ENCODE results near the gene MRAS.

DNA sequence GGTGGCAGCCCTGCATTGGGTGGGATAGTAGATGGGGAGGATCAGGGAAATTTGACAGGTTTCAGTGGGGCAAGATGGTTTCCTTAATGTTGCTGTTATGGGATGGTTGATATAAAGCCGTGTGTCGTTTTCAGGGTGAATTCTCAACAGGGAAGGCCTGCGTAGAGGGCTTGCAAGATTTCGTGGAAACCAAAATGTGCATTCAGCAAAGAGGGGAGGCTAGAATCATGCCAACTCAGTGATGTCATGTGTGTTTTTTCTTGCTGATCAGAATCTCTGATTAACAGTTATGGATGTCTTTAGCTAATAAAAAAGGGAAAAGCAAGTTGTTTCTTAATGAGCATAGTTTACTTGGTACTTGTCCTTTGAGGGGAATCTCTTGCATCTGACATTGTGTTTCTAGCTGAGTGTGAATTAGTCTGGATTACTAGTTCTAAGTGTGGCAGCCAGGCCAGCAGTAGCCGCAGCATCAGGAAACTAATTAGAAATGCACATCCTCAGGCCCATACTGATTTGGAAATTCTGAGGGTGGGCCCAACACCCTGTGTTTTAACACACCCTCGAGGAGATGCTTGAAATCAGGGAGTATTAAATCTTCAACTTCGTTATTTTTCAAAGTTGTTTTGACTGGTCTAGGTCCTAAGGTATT, 24.8 kb downstream of the MRAS start:
- TF ChIP-seq, protein P1, sequence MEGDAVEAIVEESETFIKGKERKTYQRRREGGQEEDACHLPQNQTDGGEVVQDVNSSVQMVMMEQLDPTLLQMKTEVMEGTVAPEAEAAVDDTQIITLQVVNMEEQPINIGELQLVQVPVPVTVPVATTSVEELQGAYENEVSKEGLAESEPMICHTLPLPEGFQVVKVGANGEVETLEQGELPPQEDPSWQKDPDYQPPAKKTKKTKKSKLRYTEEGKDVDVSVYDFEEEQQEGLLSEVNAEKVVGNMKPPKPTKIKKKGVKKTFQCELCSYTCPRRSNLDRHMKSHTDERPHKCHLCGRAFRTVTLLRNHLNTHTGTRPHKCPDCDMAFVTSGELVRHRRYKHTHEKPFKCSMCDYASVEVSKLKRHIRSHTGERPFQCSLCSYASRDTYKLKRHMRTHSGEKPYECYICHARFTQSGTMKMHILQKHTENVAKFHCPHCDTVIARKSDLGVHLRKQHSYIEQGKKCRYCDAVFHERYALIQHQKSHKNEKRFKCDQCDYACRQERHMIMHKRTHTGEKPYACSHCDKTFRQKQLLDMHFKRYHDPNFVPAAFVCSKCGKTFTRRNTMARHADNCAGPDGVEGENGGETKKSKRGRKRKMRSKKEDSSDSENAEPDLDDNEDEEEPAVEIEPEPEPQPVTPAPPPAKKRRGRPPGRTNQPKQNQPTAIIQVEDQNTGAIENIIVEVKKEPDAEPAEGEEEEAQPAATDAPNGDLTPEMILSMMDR (conservative IDR thresholded peaks at IDR 0.05 in 1 of 2, IDR thresholded peaks at IDR 0.05 in 1 of 2; ENCODE audit: extremely low read depth in 1 of 2, insufficient read depth in 1 of 2, low read depth in 1 of 2, low read length in 2 of 2): no peak
- TF ChIP-seq EZH2 (IDR thresholded peaks at IDR 0.05; ENCODE audit: borderline replicate concordance, low read length): no peak

All from mammary epithelial cell (primary cell).